ENCODE measurements around the gene SEMA3A.

The SEMA3A gene

GRCh38 chr7:83964318-83964717 is 230.3 kb downstream of the SEMA3A start:
- no peak overlapping the region for H3K9ac ChIP-seq
- H3K27ac ChIP-seq: no peak overlapping the region
- TF ChIP-seq Cebpa-rat (IDR thresholded peaks at IDR 0.05): no peak
- no peaks in the 10 kb centered on the region for H3K4me1 ChIP-seq
- no peak overlapping the region for H3K4me2 ChIP-seq
- H4K20me1 ChIP-seq: no peaks in the 10 kb centered on the region; a peak in 1 of 22 replicates
- no peaks in the 10 kb centered on the region for H3K36me3 ChIP-seq
- no peaks in the 10 kb centered on the region for H3K9me3 ChIP-seq (replicated peaks in 1 of 11)
- H3K27me3 ChIP-seq: no peaks in the 10 kb centered on the region
- no peak overlapping the region for H3K4me3 ChIP-seq

- Histone ChIP-seq H3K4me2 (no peak overlapping the region), H3K27ac (no peak overlapping the region), H3K27me3 (no peaks in the 10 kb centered on the region), H3K36me3 (no peaks in the 10 kb centered on the region), H4K20me1 (no peaks in the 10 kb centered on the region), H3K4me3 (no peak overlapping the region), H3K9me3 (replicated peaks in 1 of 11) (no peaks in the 10 kb centered on the region), H3K9ac (no peak overlapping the region), H3K4me1 (no peaks in the 10 kb centered on the region)
- TF ChIP-seq Cebpa-rat (IDR thresholded peaks at IDR 0.05): peak in 5 of 11 experiments; percentile 32 to 69 (median 57); a peak in 5 of 22 replicates
Measured at GRCh38 chr7:83957333-83957732, 237.3 kb downstream of the SEMA3A start.

DNA sequence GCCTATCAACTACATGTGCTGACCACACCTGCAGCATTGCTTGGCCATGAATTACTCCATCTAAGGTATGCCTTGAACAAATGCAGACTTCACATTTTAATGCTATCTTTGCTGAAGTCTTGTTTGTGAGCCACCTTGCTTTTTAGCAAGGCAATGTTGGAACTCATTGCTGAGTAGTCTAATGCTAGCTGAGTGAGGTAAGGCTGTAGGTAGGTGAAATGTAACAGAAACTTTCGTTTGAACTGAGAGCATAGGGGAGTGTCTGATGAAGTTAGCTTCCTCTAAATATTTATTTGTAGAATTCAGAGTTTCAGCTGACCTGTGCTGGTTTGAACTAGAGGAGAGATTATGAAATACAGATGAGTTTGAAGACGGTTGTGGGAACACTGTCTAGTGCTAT is 238.5 kb downstream of the SEMA3A start:
- H4K20me1 ChIP-seq: no peaks in the 10 kb centered on the region
- H3K36me3 ChIP-seq: no peaks in the 10 kb centered on the region
- H3K27me3 ChIP-seq: no peaks in the 10 kb centered on the region
- H3K4me2 ChIP-seq: no peak overlapping the region
- H3K9ac ChIP-seq: no peak overlapping the region
- no peaks in the 10 kb centered on the region for H3K4me1 ChIP-seq
- H3K4me3 ChIP-seq: no peak overlapping the region
- H3K27ac ChIP-seq: no peak overlapping the region
- no peak for TF ChIP-seq Cebpa-rat (IDR thresholded peaks at IDR 0.05)
- no peaks in the 10 kb centered on the region for H3K9me3 ChIP-seq (replicated peaks in 1 of 11)

- Histone ChIP-seq H3K27ac (no peak overlapping the region), H3K9me3 (replicated peaks in 1 of 11) (no peaks in the 10 kb centered on the region), H4K20me1 (no peaks in the 10 kb centered on the region), H3K4me1 (no peaks in the 10 kb centered on the region), H3K27me3 (no peaks in the 10 kb centered on the region), H3K36me3 (no peaks in the 10 kb centered on the region), H3K9ac (no peak overlapping the region), H3K4me2 (no peak overlapping the region), H3K4me3 (no peak overlapping the region)
- TF ChIP-seq Cebpa-rat (IDR thresholded peaks at IDR 0.05): no peak
Measured at GRCh38 chr7:83952236-83952635, 242.4 kb downstream of the SEMA3A start.

DNA sequence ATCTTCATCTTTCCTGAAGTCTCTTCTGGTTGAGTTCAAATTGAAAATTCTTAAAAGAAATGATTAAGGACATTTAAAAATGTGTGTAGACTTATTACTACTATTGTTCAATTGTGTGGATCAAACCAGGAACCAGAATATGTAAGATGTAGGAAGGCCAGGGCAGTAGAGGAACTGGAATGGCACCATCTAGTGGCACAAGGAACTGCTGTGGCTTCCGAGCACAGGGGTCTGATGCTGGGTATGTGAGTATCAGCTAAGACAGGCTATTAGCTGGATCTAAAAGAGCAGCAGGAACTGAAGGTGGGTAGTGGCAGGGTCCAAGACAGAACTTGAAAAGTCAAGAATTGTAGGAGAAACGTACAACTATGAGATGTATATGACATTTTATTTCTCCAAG is 247.3 kb downstream of the SEMA3A start:
- no peaks in the 10 kb centered on the region for H3K9me3 ChIP-seq (replicated peaks in 1 of 11)
- no peaks in the 10 kb centered on the region for H4K20me1 ChIP-seq
- H3K4me3 ChIP-seq: no peak overlapping the region
- TF ChIP-seq Cebpa-rat (IDR thresholded peaks at IDR 0.05): no peak
- H3K4me2 ChIP-seq: no peak overlapping the region
- no peak overlapping the region for H3K9ac ChIP-seq
- H3K4me1 ChIP-seq: peaks cover 0 to 9% (median 4%) of the 10 kb centered on the region in 10 experiments; a peak in 6 of 20 replicates
- no peak overlapping the region for H3K27ac ChIP-seq
- H3K36me3 ChIP-seq: no peaks in the 10 kb centered on the region
- no peaks in the 10 kb centered on the region for H3K27me3 ChIP-seq

DNA sequence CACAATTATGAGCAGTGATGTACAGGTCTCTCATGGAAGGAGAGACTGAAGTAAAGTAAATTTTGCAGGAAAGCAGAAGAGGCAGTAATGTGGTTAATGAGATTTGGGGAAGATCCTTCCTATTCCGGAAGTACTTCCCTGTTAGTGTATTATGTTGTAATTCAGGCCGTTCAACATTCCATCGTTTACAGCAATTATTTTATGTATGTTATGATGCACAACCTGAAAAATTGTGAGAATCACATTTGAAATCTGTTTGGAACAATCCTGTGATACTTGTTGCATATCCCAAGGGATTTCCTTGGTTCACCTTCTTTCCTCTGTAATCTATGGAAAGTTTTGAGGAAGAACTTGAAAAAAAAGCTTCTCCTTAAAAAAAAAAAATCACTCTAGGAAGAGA is 247.8 kb downstream of the SEMA3A start:
- TF ChIP-seq Cebpa-rat (IDR thresholded peaks at IDR 0.05): no peak

GRCh38 chr7:83941300-83941699 is 253.3 kb downstream of the SEMA3A start:
- no peak for TF ChIP-seq Cebpa-rat (IDR thresholded peaks at IDR 0.05)
- Histone ChIP-seq H3K9ac (no peak overlapping the region), H3K36me3 (no peaks in the 10 kb centered on the region), H3K4me2 (no peak overlapping the region), H4K20me1 (no peaks in the 10 kb centered on the region; a peak in 1 of 22 replicates), H3K4me1 (peaks cover 2 to 17% (median 13%) of the 10 kb centered on the region in 10 experiments; a peak in 15 of 20 replicates), H3K27me3 (no peaks in the 10 kb centered on the region), H3K9me3 (replicated peaks in 1 of 11) (no peaks in the 10 kb centered on the region), H3K4me3 (no peak overlapping the region), H3K27ac (no peak overlapping the region)

More for the DNA sequence above, 247.8 kb downstream of the SEMA3A start:
- Histone ChIP-seq H3K36me3 (no peaks in the 10 kb centered on the region), H3K4me2 (no peak overlapping the region), H3K27me3 (no peaks in the 10 kb centered on the region), H3K9me3 (replicated peaks in 1 of 11) (no peaks in the 10 kb centered on the region), H3K4me1 (peaks cover 0 to 9% (median 4%) of the 10 kb centered on the region in 10 experiments; a peak in 6 of 20 replicates), H3K27ac (no peak overlapping the region), H3K4me3 (no peak overlapping the region), H3K9ac (no peak overlapping the region), H4K20me1 (no peaks in the 10 kb centered on the region)

GRCh38 chr7:83937930-83938329 is 256.7 kb downstream of the SEMA3A start:
- Histone ChIP-seq H3K27me3 (no peaks in the 10 kb centered on the region), H3K4me2 (peak overlapping the region in 2 of 11 experiments; percentile 5 to 12; a peak in 2 of 22 replicates), H3K9ac (no peak overlapping the region), H3K36me3 (no peaks in the 10 kb centered on the region), H3K4me3 (no peak overlapping the region), H4K20me1 (no peaks in the 10 kb centered on the region; a peak in 1 of 22 replicates), H3K27ac (no peak overlapping the region), H3K4me1 (peaks cover 0 to 32% (median 7%) of the 10 kb centered on the region in 10 experiments; a peak in 11 of 20 replicates), H3K9me3 (replicated peaks in 1 of 11) (no peaks in the 10 kb centered on the region)
- no peak for TF ChIP-seq Cebpa-rat (IDR thresholded peaks at IDR 0.05)

DNA sequence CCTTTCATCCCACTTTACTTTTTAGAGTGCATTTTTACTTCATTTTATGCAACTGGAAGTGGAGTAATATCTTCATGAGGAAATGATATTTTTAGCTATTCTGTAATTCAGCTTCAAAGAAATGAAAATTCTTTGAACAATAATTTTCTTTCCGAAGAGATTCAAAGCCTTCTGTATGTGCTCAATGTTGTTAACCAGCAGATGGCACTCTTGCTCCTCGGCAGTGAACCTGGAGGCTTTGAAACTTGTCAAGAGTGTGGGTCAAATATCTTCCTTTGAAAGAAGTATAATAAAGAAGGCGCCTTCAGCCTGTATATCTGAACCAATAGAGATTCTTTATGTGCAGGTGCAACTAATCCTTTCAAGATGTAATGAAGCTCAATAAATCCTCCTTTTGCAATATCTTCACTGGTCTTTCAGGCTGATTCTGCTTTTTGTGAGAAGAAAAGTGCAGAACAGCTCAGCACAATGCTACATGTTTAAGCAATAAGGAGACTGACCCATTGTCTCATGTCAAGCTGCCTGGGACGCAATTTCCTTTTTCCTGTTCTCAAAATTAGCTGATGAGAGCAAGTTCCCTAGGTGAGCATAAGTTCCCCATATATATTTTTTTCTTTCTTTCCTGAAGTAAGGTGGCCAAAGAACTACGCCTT is 258.4 kb downstream of the SEMA3A start:
- Histone ChIP-seq H3K9ac (peak overlapping the region in 2 of 11 experiments; percentile 0 to 55; a peak in 3 of 22 replicates), H4K20me1 (no peaks in the 10 kb centered on the region; a peak in 1 of 22 replicates), H3K9me3 (replicated peaks in 1 of 11) (no peaks in the 10 kb centered on the region), H3K4me1 (peaks cover 0 to 33% (median 7%) of the 10 kb centered on the region in 10 experiments; a peak in 11 of 20 replicates), H3K4me2 (peak overlapping the region in 4 of 11 experiments; percentile 13 to 80 (median 58); a peak in 6 of 22 replicates), H3K27ac (peak overlapping the region in 1 of 11 experiments; percentile 20; a peak in 2 of 22 replicates), H3K4me3 (no peak overlapping the region), H3K27me3 (no peaks in the 10 kb centered on the region), H3K36me3 (no peaks in the 10 kb centered on the region)
- TF ChIP-seq Cebpa-rat (IDR thresholded peaks at IDR 0.05): no peak

All from BLaER1 treated with 17β-estradiol and CSF1 and Interleukin-3, amounts not matched to agents 10 nM and 100 nM (cell line).